WTC11 (cell line): ENCODE results near the gene FAM193B. TPM values are rescaled to one million over a fixed set of nuclear protein-coding genes. Genes with fewer than 3 reads are reported as not detected.

ENCODE experiments used
- ATAC-seq: fragments of 200-7000 bp; cut with Tn5 transposase; 2 replicates; pipeline ENCODE4 v1.10.0; 2021; ENCODE audit warnings: mild to moderate bottlenecking, moderate library complexity
- CTCF ChIA-PET: fragments of 300-600 bp; sonication (Branson Sonifier 250); formaldehyde crosslinking; loops from one replicate; lab custom pipeline; 2021; ENCODE audit warnings: antibody characterized with exemption; lab: Charles Lee
- POLR2A ChIA-PET: fragments of 350-600 bp; sonication (Branson Sonifier 250); formaldehyde crosslinking; loops from one replicate; lab custom pipeline; 2021; ENCODE audit warnings: antibody characterized with exemption; lab: Charles Lee
- DNase-seq: peaks from one replicate; pipeline ENCODE4 v3.0.0; 2021; ENCODE audit warnings: low spot score
- H3K27ac Mint-ChIP-seq: 2 replicates; pipeline ENCODE4 v1.8.0; 2021; ENCODE audit warnings: mixed read lengths
- H3K27me3 Mint-ChIP-seq: 2 replicates; pipeline ENCODE4 v1.8.0; 2021; ENCODE audit warnings: low read depth, mild to moderate bottlenecking, moderate library complexity, mixed read lengths
- H3K36me3 Mint-ChIP-seq: 2 replicates; pipeline ENCODE4 v1.8.0; 2021; ENCODE audit warnings: mixed read lengths
- H3K4me1 Mint-ChIP-seq: 2 replicates; pipeline ENCODE4 v1.8.0; 2022; ENCODE audit warnings: mixed read lengths
- H3K4me3 Mint-ChIP-seq: 2 replicates; pipeline ENCODE4 v1.8.0; 2021; ENCODE audit warnings: mild to moderate bottlenecking, moderate library complexity, mixed read lengths
- H3K9me3 Mint-ChIP-seq: 2 replicates; pipeline ENCODE4 v1.8.0; 2021; ENCODE audit warnings: mixed read lengths
- AR ChIP-seq: fragments of 250-450 bp; sonication (Bioruptor Pico); IDR thresholded peaks from 2 replicates; pipeline ENCODE4 v1.9.0; 2021; ENCODE audit warnings: mild to moderate bottlenecking
- E2F5 ChIP-seq: sonication (generic); formaldehyde crosslinking; IDR thresholded peaks from 2 replicates; pipeline ENCODE4 v1.8.1; 2022; ENCODE audit warnings: mild to moderate bottlenecking, moderate library complexity, missing genetic modification reagents
- NR1H2 ChIP-seq: sonication (generic); formaldehyde crosslinking; IDR thresholded peaks from 2 replicates; pipeline ENCODE4 v1.9.0; 2021; ENCODE audit warnings: mild to moderate bottlenecking, moderate library complexity, missing genetic modification reagents
- NR3C1 ChIP-seq: sonication (generic); formaldehyde crosslinking; conservative IDR thresholded peaks from 2 replicates; pipeline ENCODE4 v1.8.1; 2023; ENCODE audit warnings: low read depth, mild to moderate bottlenecking, missing genetic modification reagents
- OVOL2 ChIP-seq: fragments of 250-450 bp; sonication (Bioruptor Pico); IDR thresholded peaks from 2 replicates; pipeline ENCODE4 v1.9.0; 2021; ENCODE audit warnings: mild to moderate bottlenecking, borderline replicate concordance
- PRRX2 ChIP-seq: fragments of 250-450 bp; sonication (Bioruptor Pico); IDR thresholded peaks from 2 replicates; pipeline ENCODE4 v1.8.0; 2021; ENCODE audit warnings: mild to moderate bottlenecking
- RORB ChIP-seq: fragments of 250-450 bp; sonication (Bioruptor Pico); IDR thresholded peaks from 2 replicates; pipeline ENCODE4 v1.9.0; 2021; ENCODE audit warnings: mild to moderate bottlenecking
- SMAD4 ChIP-seq: sonication (generic); formaldehyde crosslinking; IDR thresholded peaks from 2 replicates; pipeline ENCODE4 v1.8.0; 2022; ENCODE audit warnings: mild to moderate bottlenecking, missing genetic modification reagents
- SOX15 ChIP-seq: fragments of 250-450 bp; sonication (Bioruptor Pico); IDR thresholded peaks from 2 replicates; pipeline ENCODE4 v1.9.0; 2021; ENCODE audit warnings: mild to moderate bottlenecking
- TEAD1 ChIP-seq: sonication (generic); formaldehyde crosslinking; IDR thresholded peaks from 2 replicates; pipeline ENCODE4 v1.8.0; 2022; ENCODE audit warnings: mild to moderate bottlenecking, missing genetic modification reagents
- ZNF263 ChIP-seq: sonication (generic); formaldehyde crosslinking; IDR thresholded peaks from 2 replicates; pipeline ENCODE4 v1.8.1; 2022; ENCODE audit warnings: low read depth, mild to moderate bottlenecking, moderate library complexity, missing genetic modification reagents
- ZNF317 ChIP-seq: sonication (generic); formaldehyde crosslinking; IDR thresholded peaks from 2 replicates; pipeline ENCODE4 v1.8.1; 2023; ENCODE audit warnings: low read depth, mild to moderate bottlenecking, moderate library complexity, missing genetic modification reagents, borderline replicate concordance
- ZNF512 ChIP-seq: sonication (generic); formaldehyde crosslinking; IDR thresholded peaks from 2 replicates; pipeline ENCODE4 v1.8.1; 2022; ENCODE audit warnings: missing genetic modification reagents, borderline replicate concordance
- total RNA-seq: library from RNA; stranded (reverse); gene quantifications from 3 replicates; pipeline ENCODE4 v1.2.3, GENCODE V29; 2021
- TF ChIP-seq, protein P1 (sequence below): sonication (generic); formaldehyde crosslinking; IDR thresholded peaks from 2 replicates; pipeline ENCODE4 v1.8.1; 2023; ENCODE audit warnings: mild to moderate bottlenecking, missing genetic modification reagents, moderate library complexity
- TF ChIP-seq, protein P2 (sequence below): sonication (generic); formaldehyde crosslinking; conservative IDR thresholded peaks from 2 replicates; pipeline ENCODE4 v1.8.1; 2022; ENCODE audit warnings: mild to moderate bottlenecking, missing genetic modification reagents
- TF ChIP-seq, protein P3 (sequence below): sonication (generic); formaldehyde crosslinking; IDR thresholded peaks from 2 replicates; pipeline ENCODE4 v1.8.1; 2023; ENCODE audit warnings: mild to moderate bottlenecking, missing genetic modification reagents, borderline replicate concordance
- TF ChIP-seq, protein P4 (sequence below): sonication (generic); formaldehyde crosslinking; IDR thresholded peaks from 2 replicates; pipeline ENCODE4 v1.8.1; 2022; ENCODE audit warnings: low read depth, mild to moderate bottlenecking, moderate library complexity, missing genetic modification reagents, borderline replicate concordance
- TF ChIP-seq, protein P5 (sequence below): sonication (generic); formaldehyde crosslinking; IDR thresholded peaks from 2 replicates; pipeline ENCODE4 v1.8.1; 2023; ENCODE audit warnings: mild to moderate bottlenecking, moderate library complexity, missing genetic modification reagents

Gene FAM193B
- total RNA-seq, 1 experiment from 2014 or later, result 101 TPM

- DNase-seq, result no peak
- Mint-ChIP-seq H3K36me3 (peaks cover 31% of the 10 kb centered on the region), H3K27me3 (peaks cover 30% of the 10 kb centered on the region), H3K4me3 (peak overlapping the region; percentile 100), H3K27ac (no peak overlapping the region), H3K4me1 (peaks cover 6% of the 10 kb centered on the region), H3K9me3 (no peaks in the 10 kb centered on the region)
- CTCF ChIA-PET, result interaction anchor here (0.8 to 3.0 kb wide), 7 partner anchors 15 to 91 kb away, joined by 3 to 38 read pairs (median 3); no protein-coding TSS in a partner anchor
- TF ChIP-seq RORB (no peak), ZNF512 (CRISPR knock-in tag) (no peak), SOX15 (CRISPR knock-in tag) (no peak), ZNF263 (no peak), ZNF317 (CRISPR knock-in tag) (no peak), SMAD4 (no peak), NR1H2 (CRISPR knock-in tag) (no peak), NR3C1 (CRISPR knock-in tag) (no peak), E2F5 (CRISPR knock-in tag) (no peak), OVOL2 (CRISPR knock-in tag) (no peak), AR (CRISPR knock-in tag) (no peak), TEAD1 (CRISPR knock-in tag) (no peak), PRRX2 (CRISPR knock-in tag) (no peak)
- TF ChIP-seq, protein P1, sequence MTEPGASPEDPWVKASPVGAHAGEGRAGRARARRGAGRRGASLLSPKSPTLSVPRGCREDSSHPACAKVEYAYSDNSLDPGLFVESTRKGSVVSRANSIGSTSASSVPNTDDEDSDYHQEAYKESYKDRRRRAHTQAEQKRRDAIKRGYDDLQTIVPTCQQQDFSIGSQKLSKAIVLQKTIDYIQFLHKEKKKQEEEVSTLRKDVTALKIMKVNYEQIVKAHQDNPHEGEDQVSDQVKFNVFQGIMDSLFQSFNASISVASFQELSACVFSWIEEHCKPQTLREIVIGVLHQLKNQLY, result no peak
- TF ChIP-seq, protein P2, sequence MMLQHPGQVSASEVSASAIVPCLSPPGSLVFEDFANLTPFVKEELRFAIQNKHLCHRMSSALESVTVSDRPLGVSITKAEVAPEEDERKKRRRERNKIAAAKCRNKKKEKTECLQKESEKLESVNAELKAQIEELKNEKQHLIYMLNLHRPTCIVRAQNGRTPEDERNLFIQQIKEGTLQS (CRISPR knock-in tag), result no peak
- TF ChIP-seq, protein P3, sequence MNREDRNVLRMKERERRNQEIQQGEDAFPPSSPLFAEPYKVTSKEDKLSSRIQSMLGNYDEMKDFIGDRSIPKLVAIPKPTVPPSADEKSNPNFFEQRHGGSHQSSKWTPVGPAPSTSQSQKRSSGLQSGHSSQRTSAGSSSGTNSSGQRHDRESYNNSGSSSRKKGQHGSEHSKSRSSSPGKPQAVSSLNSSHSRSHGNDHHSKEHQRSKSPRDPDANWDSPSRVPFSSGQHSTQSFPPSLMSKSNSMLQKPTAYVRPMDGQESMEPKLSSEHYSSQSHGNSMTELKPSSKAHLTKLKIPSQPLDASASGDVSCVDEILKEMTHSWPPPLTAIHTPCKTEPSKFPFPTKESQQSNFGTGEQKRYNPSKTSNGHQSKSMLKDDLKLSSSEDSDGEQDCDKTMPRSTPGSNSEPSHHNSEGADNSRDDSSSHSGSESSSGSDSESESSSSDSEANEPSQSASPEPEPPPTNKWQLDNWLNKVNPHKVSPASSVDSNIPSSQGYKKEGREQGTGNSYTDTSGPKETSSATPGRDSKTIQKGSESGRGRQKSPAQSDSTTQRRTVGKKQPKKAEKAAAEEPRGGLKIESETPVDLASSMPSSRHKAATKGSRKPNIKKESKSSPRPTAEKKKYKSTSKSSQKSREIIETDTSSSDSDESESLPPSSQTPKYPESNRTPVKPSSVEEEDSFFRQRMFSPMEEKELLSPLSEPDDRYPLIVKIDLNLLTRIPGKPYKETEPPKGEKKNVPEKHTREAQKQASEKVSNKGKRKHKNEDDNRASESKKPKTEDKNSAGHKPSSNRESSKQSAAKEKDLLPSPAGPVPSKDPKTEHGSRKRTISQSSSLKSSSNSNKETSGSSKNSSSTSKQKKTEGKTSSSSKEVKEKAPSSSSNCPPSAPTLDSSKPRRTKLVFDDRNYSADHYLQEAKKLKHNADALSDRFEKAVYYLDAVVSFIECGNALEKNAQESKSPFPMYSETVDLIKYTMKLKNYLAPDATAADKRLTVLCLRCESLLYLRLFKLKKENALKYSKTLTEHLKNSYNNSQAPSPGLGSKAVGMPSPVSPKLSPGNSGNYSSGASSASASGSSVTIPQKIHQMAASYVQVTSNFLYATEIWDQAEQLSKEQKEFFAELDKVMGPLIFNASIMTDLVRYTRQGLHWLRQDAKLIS (CRISPR knock-in tag), result no peak
- TF ChIP-seq, protein P4, sequence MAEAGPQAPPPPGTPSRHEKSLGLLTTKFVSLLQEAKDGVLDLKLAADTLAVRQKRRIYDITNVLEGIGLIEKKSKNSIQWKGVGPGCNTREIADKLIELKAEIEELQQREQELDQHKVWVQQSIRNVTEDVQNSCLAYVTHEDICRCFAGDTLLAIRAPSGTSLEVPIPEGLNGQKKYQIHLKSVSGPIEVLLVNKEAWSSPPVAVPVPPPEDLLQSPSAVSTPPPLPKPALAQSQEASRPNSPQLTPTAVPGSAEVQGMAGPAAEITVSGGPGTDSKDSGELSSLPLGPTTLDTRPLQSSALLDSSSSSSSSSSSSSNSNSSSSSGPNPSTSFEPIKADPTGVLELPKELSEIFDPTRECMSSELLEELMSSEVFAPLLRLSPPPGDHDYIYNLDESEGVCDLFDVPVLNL (CRISPR knock-in tag), result no peak
- TF ChIP-seq, protein P5, sequence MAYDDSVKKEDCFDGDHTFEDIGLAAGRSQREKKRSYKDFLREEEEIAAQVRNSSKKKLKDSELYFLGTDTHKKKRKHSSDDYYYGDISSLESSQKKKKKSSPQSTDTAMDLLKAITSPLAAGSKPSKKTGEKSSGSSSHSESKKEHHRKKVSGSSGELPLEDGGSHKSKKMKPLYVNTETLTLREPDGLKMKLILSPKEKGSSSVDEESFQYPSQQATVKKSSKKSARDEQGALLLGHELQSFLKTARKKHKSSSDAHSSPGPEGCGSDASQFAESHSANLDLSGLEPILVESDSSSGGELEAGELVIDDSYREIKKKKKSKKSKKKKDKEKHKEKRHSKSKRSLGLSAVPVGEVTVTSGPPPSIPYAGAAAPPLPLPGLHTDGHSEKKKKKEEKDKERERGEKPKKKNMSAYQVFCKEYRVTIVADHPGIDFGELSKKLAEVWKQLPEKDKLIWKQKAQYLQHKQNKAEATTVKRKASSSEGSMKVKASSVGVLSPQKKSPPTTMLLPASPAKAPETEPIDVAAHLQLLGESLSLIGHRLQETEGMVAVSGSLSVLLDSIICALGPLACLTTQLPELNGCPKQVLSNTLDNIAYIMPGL, result no peak
- POLR2A ChIA-PET, result interaction anchor here (1.2 kb wide), 1 partner anchor 16 kb away, joined by 3 read pairs; no protein-coding TSS in a partner anchor
- no peak for ATAC-seq
These were observed 37.3 kb upstream of the FAM193B start for GRCh38 chr5:177591690-177592009.
